Femur (tissue), 1 donor: ENCODE results near the gene MND1.
A peak's percentile ranks its signal among the peaks of the same experiment; 100 is the strongest.

Source experiments
- DNase-seq: peaks from one replicate; pipeline ENCODE4 v3.0.0-alpha.2; 2017

MND1 gene, protein sequence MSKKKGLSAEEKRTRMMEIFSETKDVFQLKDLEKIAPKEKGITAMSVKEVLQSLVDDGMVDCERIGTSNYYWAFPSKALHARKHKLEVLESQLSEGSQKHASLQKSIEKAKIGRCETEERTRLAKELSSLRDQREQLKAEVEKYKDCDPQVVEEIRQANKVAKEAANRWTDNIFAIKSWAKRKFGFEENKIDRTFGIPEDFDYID

DNA sequence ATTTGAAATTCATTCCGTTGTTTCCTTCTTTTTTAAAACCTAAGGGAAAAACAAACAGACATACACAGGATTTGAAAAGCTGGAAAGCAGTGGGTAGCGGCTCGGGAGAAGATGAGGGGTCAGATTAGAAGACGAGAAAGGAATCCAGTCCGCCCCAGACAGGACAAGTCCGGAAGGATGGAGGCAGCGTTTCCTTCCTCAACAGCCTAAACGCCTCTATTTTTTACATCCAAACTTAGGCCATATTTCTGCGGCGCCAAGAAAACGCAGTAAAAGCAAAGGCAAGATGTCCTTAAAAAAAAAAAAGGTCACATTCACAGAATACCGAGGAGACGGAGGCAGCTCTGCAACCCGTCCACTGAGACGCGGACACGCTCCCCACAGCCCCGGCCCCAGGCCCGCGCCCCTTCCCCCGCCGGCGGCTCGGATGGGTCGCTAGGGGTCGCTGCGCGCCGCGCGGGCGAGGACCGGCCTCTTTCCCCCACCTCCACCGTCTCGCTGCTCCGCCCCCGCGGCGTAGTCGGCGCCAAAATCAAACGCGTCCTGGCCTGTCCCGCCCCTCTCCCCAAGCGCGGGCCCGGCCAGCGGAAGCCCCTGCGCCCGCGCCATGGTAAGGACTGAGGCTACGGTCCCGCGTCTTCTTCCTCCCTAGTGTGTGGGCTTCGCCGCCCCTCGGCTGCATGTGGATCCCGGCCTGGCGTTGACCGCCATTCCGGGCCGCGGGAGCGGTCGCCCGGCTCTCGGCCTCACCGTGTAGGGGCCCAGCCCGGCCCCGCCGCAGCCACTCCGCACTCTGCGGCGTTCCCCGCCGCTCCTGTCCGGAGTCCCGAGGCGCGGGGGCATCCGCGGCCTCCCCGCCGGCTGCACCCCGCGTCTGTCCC lies at the start of gene MND1:
Gene MND1, plus strand, starts transcription at position 558 of the 881 bp plus-strand sequence. Its CDS starts 50 bp downstream, at position 608.
- peak; percentile 94 for DNase-seq

DNA sequence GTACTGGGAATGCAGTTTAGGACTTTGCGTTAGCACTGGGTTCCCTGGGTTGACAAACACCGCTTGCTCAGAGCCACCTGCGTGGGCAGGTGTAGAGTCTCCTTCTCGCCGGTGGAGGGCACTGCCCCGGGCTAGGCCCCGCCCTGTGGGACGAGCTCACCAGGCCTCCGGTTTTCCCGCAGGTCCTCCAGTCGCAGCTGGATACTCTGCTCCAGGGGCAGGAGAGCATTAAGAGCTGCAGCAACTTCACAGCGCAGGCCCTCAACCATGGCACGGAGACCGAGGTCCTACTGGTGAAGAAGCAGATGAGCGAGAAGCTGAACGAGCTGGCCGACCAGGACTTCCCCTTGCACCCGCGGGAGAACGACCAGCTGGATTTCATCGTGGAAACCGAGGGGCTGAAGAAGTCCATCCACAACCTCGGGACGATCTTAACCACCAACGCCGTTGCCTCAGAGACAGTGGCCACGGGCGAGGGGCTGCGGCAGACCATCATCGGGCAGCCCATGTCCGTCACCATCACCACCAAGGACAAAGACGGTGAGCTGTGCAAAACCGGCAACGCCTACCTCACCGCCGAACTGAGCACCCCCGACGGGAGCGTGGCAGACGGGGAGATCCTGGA lies 49.2 kb upstream of the MND1 start:
- DNase-seq: no peak

DNA sequence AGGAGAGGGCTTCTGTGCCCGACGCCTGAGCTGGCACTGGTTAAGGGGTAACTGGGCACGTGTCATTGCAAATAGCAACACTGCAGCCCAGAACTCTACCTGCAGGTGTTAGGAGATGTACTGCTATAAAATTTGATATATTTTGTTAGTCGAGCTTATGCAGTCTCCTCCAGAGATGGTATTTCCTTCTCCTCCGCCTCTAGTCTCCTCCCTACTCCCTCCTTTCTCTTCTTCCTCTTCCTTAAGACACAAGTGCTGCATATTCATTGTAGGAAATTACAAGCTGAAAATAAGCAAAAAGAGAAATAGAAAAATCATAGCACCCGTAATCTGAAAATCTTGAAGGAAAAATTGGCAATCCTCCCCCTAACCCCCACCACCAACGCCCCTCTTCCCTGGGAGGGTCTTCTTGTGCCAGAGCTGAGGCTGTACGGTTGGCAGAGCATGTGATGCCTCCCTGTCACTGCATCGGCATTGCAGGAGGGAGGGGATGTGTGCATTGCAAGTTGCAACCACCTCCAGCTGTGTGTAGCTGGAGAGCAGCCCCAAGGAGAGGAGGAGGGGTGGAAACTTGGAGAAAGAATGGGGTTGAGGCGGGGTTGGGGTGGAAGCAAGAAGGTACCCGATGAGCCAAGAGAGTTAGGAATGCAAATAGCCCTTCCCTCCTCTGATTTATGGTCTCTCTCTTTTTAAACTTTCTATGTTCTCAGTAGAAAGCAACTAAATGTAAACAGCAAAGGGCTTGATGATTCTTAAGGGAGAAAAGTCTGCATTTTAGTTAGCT lies 48.3 kb upstream of the MND1 start:
- DNase-seq: peak; percentile 77

DNA sequence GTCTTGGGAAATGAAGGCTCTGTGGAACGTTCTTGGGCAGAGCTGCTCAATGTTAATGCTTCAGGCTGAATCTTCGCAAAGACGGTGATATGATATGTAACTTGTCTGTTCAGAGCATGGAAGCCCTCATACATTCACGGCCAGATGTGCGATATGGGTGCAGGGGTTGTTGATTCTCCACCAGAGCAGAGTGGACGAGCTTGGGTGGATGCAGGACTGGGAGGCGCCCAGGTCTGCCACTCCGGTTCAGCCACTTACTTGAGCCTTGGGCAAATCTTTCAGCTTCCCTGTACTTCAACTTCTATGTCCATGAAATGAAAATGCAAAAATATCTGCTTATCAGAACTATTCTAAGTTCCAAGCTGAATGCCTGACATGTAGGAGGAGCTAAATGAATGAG lies 47.4 kb upstream of the MND1 start:
- no peak for DNase-seq

DNA sequence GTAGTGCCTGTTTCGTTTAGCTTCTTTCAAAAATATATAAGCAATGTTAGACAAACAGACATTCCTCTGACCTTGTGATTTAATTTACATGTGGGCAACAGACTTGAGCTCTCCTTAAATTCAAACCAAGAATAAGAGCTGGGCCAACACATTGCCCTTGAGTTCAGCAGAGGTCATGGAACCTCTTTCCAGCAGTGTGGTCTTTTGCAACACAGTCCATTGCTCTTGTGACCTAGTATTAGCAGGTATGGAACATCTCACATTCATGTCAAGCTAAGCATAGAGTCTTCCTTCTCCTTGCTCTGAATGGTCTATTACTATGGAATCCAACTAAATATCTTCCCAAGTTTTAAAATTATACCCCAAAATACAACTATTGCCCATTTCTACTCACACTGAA lies 33.7 kb upstream of the MND1 start:
- DNase-seq: no peak

DNA sequence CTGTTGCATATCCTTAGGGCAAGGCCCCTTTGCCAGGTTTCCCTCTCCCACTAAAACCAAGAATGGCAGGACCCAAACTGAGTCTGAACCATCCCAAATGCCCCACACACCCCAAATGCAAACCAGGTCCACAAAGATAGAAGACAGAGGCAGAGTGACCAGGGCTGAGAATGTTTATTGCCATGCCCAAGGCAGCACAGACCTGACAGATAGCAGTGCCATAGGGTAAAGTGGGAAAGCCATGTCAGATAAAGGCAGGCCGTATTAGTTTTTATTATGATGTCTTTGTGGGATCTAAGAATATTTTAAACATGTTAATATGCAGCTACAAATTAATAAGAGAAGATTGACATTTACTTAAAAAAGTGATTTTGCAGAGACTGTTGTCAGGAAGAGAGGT lies 29.6 kb upstream of the MND1 start:
- DNase-seq: no peak

DNA sequence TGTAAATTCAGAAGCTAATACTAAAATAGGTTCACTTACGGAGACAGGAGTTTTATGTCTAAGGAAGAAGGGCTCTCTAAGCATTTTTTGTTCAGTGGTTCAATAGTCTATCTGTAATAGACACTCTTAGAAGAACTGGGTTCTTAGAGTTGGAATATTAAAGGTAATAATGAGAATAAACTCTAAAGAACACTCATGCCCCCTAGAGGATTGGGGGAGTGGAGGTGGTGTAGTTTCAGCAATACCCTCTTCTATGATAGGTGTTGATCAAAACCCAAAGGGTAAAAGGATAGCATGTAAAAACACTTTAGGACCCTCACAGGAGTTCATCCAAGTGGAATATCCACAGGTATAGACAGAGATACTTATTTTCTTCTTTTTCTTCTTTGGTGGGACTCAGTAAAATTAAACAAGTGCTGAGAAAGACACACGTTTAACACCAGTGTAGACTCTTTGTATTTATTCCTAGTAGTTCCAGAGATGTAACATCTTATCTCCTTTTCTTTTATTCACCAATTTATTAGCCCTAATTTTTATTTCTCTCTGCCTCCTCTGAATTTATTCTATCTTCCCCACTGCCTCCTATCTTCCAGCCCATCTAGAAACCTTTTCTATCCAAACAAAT lies 25.7 kb upstream of the MND1 start:
- no peak for DNase-seq

DNA sequence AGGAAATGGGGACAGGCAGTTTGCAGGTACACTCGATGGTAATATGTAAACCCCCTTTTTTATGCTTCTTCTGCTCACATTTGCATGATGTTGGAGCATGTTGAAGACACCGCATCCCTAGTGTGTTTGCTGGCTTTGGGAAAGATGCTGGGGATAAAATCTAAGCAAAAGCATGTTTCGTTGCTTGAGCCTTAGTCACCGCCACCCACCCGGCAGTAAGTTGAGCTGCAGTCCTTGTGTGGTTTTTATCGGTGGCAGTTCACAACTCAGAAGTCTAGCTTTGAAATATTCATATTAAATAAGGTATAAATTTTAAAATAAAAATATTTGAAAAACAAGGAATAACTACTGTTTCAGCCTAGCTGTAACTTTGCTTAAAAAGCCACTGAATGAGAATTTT lies 21.7 kb upstream of the MND1 start:
- no peak for DNase-seq

DNA sequence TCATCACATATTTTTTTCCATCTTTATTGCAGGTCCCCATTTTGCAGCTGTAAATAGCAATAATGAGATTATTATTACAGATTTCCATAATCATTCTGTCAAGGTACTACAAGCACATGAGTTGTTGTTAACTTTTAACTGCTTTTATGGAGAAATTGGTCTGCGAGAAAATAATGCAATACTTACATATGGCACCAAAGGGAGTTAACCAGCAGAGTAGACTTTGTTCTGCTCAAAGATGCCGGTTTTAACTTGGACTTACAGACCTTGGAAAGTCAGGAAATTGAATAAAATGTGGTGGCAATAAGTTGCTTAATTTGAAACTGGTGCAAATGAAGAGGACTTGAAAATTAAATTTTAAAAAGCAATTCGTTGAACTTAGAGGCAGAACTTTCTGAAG lies 20.4 kb upstream of the MND1 start:
- no peak for DNase-seq

DNA sequence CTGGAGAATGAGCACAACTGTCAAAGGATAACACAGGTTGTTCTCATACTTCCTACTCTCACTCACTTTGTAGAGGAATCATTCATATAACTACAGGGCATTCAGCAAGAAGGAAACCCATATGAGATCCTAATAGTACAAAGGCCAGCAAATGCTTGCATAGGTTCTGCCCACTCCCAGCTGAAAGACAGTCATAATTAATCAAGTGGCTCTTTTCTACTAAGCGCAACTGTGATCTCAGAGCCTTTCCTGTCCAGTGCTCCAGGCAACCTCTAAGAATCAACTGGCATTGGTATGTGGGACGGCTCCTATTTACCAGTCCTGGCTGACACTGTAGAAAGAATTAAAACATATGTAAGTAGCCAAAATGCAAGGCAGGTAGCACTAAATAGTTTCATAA lies 18.9 kb upstream of the MND1 start:
- DNase-seq: no peak

DNA sequence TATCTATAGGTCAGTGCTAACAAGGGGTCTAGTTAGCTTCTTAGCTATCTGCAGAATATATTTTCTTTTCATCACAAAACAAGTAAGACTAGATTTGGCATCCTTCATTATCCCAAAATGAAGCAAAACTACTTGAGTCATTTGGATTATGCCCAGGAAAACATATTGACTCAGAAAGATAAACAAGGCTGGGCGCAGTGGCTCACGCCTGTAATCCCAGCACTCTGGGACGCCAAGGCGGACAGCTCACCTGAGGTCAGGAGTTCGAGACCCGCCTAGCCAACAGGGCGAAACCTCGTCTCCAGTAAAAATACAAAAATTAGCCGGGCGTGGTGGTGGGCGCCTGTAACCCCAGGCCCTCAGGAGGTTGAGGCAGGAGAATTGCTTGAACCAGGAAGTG lies 18.0 kb upstream of the MND1 start:
- DNase-seq: no peak

DNA sequence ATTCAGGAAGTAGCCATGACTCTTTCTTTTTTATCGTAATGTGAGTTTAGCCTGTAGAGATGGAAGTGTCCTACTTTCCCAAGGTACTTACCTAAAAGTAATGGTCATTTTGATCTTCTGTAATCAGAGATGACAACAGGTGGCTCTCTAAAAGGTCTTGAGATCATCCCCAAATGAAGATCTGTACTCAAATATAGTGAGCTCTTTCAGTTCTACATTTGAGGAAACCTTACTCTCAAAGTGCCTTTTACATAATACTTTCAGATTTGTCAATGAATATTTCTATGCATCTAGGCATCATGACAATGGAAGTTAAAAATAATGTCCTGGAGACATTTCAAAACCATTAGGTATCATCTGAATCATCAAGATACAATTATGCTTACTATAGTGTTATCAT lies 17.2 kb upstream of the MND1 start:
- no peak for DNase-seq

DNA sequence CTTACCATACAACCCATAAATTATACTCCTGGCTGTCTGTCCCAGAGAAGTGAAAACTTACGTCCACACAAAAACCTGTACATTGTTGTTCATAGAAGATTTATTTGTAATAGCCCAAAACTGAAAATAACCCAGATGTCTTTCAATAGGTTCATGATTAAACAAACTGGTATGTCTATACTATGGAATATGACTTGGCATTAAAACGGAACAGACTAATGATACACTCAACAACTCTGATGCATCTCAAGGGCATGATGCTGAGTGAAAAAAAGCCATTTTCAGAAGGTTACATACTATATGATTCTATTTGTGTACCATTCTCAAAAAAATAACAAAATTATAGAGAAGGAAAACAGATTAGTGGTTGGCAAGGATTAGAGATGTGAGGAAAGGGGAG lies 11.6 kb upstream of the MND1 start:
- DNase-seq: no peak

DNA sequence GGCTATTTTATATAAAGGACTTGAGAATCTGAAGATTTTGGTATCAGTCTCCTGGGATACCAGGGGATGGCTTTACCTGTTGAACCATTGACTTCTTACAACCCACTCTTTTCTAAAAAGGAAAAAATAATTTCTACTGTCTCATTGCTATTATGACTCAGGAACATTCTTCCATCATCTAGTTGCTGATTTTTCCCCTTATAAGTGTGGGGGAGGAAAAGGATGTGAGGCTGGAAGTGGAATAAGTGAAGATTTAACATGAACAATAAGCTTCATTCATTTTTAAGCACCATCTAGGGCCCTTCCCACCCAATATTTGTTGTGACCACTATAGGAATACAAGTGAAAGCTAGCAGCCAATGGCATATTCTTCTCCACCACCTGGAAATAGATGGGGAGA lies 10.6 kb upstream of the MND1 start:
- DNase-seq: no peak

DNA sequence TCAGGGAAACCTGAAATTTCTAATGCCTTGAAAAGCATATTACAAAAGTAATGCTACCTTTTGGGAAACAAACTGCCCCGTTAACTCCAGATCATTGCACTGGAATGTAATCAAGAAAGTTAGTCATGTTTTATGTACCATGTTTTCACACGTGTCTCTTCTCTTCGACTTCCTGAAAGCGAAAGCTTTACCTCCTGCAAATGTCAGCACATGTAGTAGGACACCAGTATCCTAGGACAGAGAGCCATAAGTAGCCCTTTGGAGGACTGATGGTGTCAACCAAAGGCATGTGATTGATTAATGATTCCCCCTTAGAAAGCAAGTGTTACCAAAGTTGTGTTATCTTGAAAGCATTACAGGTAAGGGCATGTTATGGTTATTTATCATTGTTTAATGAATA lies 8.8 kb upstream of the MND1 start:
- no peak for DNase-seq

DNA sequence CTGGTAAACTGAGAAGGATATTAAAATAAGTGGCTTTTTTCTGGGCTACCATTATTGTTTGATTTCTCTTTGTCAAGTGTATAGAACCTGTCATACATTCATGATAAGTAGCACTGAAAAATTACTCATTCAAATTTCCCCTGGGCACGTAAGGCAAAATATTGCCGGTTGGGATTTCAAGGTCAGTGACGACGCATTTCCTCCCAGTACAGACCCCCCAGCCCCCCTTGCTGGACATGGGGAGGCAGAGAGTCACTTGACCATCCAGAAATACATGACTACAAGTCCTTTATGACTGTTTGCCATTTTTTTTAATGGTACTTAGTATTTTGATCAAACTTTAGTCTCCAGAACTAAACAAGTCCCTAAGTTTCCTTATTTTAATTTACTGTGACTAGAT lies 6.8 kb upstream of the MND1 start:
- DNase-seq: no peak

DNA sequence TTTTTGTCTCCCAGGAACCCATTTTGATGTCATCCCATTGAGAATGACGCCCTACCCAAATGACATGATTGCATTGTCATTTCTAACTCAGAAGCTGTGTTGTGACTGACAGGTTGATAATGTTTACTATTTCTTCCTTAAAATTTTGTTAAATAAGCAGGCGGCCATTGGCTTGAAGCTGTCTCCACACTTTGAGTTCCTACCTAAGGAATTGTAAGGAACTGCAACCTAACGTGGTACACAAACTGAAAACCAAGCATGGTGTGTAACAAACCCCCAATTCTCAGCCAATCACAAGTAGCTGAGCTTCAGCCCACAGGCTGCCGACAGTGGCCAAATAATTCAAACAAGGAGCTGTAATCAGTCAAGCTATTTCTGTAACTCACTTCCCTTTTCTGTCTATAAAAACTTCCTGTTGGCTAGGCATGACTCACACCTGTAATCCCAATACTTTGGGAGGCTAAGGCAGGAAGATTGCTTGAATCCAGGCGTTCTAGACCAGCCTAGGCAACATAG lies 2.9 kb upstream of the MND1 start:
- DNase-seq: no peak

DNA sequence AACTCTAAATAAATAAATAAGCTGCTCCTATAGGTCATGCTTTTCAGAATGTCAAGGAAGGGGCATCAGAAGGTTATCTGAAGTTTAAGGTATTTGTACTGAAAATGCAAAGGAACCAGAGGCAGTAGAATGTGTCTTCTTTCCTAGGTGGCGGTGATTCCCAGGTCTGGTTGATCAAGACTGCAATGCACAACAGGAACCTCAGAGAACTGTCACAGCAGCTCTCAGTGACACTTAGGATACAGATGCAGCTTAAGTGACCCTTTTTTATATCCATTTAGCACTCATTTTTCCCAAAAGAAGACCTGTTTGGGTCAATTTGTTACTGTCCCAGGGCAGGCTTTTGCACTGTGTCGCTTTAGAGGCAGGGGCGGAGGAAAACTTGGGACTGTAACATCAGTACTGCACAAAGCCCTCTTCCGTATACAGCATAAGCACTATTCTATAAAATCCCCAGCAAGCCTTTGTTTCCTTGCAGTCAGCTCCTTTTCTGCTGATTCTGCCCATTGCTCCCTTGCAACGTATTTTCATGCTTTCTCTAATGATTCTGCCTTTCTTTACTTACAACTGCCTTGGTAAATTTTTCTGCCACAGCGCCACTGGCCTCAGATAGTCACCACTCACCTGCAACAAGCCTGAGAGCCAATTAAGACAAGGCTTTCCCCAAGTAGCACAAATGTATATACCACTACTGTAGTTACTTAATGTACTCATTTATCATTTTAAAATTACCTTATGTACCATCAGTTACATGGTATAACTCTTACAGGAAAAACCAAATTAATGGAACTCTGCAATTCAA lies 1.5 kb upstream of the MND1 start:
- DNase-seq: no peak

DNA sequence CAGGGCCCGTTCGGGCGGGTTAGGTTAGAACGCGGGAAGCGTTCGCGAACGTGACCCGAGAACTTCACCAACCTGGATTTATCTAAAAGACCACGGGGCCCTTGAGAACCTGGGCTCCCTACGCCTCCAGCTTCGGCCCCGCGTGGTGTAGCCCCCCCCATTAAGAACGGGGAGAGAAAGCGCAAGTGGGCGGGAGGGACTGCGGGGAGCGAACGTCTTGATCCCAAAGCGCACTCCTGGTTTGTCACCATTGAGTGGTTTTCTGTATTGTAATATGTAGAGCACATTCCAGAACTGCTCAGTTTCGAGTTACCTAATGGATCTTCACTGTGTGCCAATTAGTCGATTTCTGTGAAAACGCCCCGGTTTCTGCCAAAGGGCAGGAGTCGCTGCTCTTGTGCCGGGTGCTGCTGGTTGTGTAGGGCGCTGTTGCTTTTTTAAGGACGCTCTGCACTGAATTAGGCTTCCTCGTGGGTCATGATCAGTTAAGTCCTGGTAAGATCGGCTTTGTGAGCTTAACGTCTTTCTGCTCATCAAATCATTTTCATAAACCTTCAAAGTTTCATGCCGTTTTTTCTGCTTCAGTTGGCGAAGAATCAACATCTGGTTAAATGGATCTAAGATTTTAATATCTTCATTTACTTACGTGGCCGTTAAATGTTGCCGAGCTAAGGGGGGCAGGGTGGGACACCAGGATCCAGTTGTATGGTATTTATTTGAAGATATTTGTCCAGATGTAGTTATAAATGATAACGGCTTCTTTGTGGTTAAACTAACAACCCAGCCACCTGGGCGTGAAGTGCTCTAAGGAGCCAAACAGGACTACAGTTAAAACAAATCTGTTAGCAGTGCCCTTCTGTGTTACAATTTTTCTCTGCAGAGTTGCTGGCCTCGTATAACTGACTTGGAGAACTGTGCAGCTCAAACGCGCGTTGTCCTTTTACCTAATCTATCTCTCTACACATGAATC lies 809 bp downstream of the MND1 start:
- peak; percentile 69 for DNase-seq

DNA sequence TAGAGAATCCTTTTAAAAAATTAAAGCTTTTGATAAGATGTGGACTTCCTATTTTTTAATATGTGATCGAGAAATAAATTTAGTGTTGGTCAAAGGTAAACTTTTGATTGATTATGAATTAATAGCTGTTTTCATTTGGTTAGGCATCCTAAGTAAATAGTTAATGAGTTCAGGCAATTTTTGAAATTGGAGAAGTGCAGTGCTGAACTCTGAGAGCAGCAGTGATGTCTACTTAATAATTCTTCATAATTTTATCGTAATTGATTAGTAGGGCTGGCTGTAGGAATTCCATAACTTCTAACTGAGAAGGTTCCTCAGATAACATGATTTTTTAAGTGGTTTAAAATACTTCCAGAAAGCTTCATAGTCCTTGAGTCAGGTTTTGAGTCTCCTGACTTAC lies 1.5 kb downstream of the MND1 start:
- DNase-seq: no peak

DNA sequence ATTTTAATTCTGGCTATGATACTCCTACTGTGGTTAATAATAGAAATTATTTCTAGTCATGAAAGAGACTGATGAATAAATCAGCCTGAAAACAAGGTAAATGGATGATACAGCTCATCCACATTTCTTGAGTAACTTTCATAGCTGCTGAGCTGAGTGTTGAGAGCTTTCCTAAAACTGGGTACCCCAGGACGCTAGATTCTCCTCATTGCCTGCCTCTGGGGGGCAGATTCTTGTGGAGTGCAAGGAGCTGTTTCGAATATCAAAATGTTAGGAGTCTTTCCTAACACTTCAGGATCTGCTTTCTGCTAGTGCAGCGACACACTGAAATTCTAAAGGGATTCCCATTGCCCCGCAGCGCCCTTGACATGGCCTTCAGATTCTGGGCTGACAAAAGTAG lies 2.1 kb downstream of the MND1 start:
- no peak for DNase-seq
